HepG2 (cell line): ENCODE results near the gene CCDC57. TPM values are rescaled to one million over a fixed set of nuclear protein-coding genes. Genes with fewer than 3 reads are reported as not detected.

ENCODE experiments used
- ARID5B ChIP-seq: IDR thresholded peaks from 2 replicates; pipeline ENCODE4 v1.4.0; 2020; ENCODE audit warnings: mild to moderate bottlenecking, missing genetic modification reagents
- CBX1 ChIP-seq: IDR thresholded peaks from one replicate; pipeline ENCODE4 v1.6.1; 2016; ENCODE audit warnings: antibody characterized with exemption, low read depth
- CENPX ChIP-seq: sonication (generic); formaldehyde crosslinking; IDR thresholded peaks from 2 replicates; pipeline ENCODE4 v1.9.0; 2021; ENCODE audit warnings: mild to moderate bottlenecking, missing genetic modification reagents, moderate library complexity
- EED ChIP-seq: sonication (generic); formaldehyde crosslinking; IDR thresholded peaks from 2 replicates; pipeline ENCODE4 v1.5.0; 2020; ENCODE audit warnings: mild to moderate bottlenecking, missing genetic modification reagents
- FOXM1 ChIP-seq: sonication (generic); formaldehyde crosslinking; IDR thresholded peaks from 2 replicates; pipeline ENCODE4 v1.5.0; 2020; ENCODE audit warnings: missing genetic modification reagents
- GABPB1 ChIP-seq: IDR thresholded peaks from 2 replicates; pipeline ENCODE4 v1.6.1; 2016; ENCODE audit warnings: mild to moderate bottlenecking, missing genetic modification reagents, moderate library complexity, missing compliant biosample characterization
- JDP2 ChIP-seq: sonication (generic); formaldehyde crosslinking; IDR thresholded peaks from 2 replicates; pipeline ENCODE4 v1.8.1; 2022; ENCODE audit warnings: missing genetic modification reagents, borderline replicate concordance
- JUND ChIP-seq: sonication (generic); formaldehyde crosslinking; IDR thresholded peaks from 2 replicates; pipeline ENCODE4 v1.8.0; 2022; ENCODE audit warnings: mild to moderate bottlenecking, missing genetic modification reagents
- MED8 ChIP-seq: sonication (generic); formaldehyde crosslinking; IDR thresholded peaks from 2 replicates; pipeline ENCODE4 v1.8.1; 2023; ENCODE audit warnings: mild to moderate bottlenecking, missing genetic modification reagents; ENCODE audit not compliant: insufficient replicate concordance
- MIER2 ChIP-seq: IDR thresholded peaks from 2 replicates; pipeline ENCODE4 v1.6.1; 2016; ENCODE audit warnings: missing biosample characterization, missing genetic modification reagents
- NR2C2 ChIP-seq: sonication (generic); formaldehyde crosslinking; IDR thresholded peaks from 2 replicates; pipeline ENCODE4 v1.4.0; 2020; ENCODE audit warnings: missing genetic modification reagents, mild to moderate bottlenecking, moderate library complexity, borderline replicate concordance
- PAF1 ChIP-seq: IDR thresholded peaks from 2 replicates; pipeline ENCODE4 v1.6.1; 2016; ENCODE audit warnings: missing genetic modification reagents, missing compliant biosample characterization
- PHB2 ChIP-seq: fragments of 450-650 bp; IDR thresholded peaks from 2 replicates; pipeline ENCODE4 v1.6.1; 2018; ENCODE audit not compliant: partially characterized antibody
- RAD51 ChIP-seq: fragments of 450-650 bp; IDR thresholded peaks from 2 replicates; pipeline ENCODE4 v1.6.1; 2016; ENCODE audit warnings: borderline replicate concordance
- SALL2 ChIP-seq: sonication (generic); formaldehyde crosslinking; IDR thresholded peaks from 2 replicates; pipeline ENCODE4 v1.8.1; 2023; ENCODE audit warnings: mild to moderate bottlenecking, missing genetic modification reagents, inconsistent platforms
- SMYD3 ChIP-seq: sonication (generic); formaldehyde crosslinking; IDR thresholded peaks from 2 replicates; pipeline ENCODE4 v1.8.1; 2023; ENCODE audit warnings: mild to moderate bottlenecking, missing genetic modification reagents
- ZMYM4 ChIP-seq: sonication (generic); formaldehyde crosslinking; IDR thresholded peaks from 2 replicates; pipeline ENCODE4 v1.8.1; 2023; ENCODE audit warnings: mild to moderate bottlenecking, missing genetic modification reagents
- ZNF713 ChIP-seq: sonication (generic); formaldehyde crosslinking; IDR thresholded peaks from 2 replicates; pipeline ENCODE4 v1.4.0; 2020; ENCODE audit warnings: mild to moderate bottlenecking, missing genetic modification reagents
- ZNF740 ChIP-seq: sonication (generic); formaldehyde crosslinking; IDR thresholded peaks from 2 replicates; pipeline ENCODE4 v1.4.0; 2020; ENCODE audit warnings: missing genetic modification reagents
- polyA plus RNA-seq, 8 experiments: library from polyadenylated mRNA; depleted of rRNA in 3 of 8; stranded (reverse) in 7 of 8; unstranded in 1 of 8; fragments of >200 nt; fragmentation: Illumina TruSeq in 4 of 8; extraction: Trizol in 4 of 8; gene quantifications; 2 replicates each; pipeline versions ENCODE4 v1.2.1 to v1.2.3, GENCODE V29; 2011 to 2016; ENCODE audit warnings: low read depth in 4 of 8, missing spikeins in 1 of 8, mixed read lengths in 1 of 8; ENCODE audit not compliant: insufficient read depth in 1 of 8
- total RNA-seq, 5 experiments: library from RNA; depleted of rRNA; stranded (reverse); fragments of >200 nt; fragmentation: Illumina TruSeq; extraction: Trizol; gene quantifications; 2 replicates each; pipeline ENCODE4 v1.2.3, GENCODE V29; 2016; ENCODE audit warnings: low read depth in 1 of 5
- TF ChIP-seq, protein P1 (sequence below): sonication (generic); formaldehyde crosslinking; IDR thresholded peaks from 2 replicates; pipeline ENCODE4 v1.5.0; 2020; ENCODE audit warnings: mild to moderate bottlenecking, missing genetic modification reagents, moderate library complexity
- TF ChIP-seq, protein P2 (sequence below): sonication (generic); formaldehyde crosslinking; IDR thresholded peaks from 2 replicates; pipeline ENCODE4 v1.8.1; 2022; ENCODE audit warnings: low read depth, mild to moderate bottlenecking, missing genetic modification reagents
- TF ChIP-seq, protein P3 (sequence below): IDR thresholded peaks from 2 replicates; pipeline ENCODE4 v1.6.1; 2012; ENCODE audit warnings: inconsistent platforms

CCDC57 gene
- total and polyA plus RNA-seq, 2 of the 13 experiments (the other 11 are each of a cell fraction or from before 2014, with no cell fraction given), result 59.3 to 59.9 TPM

- TF ChIP-seq SALL2 (CRISPR knock-in tag), result no peak; the same call in 1 of the 2 replicates
- TF ChIP-seq FOXM1 (CRISPR knock-in tag), result no peak
- TF ChIP-seq MIER2 (CRISPR knock-in tag), result peak; percentile 65; the same call in 1 of the 2 replicates
- peak; percentile 98 for TF ChIP-seq PAF1 (CRISPR knock-in tag)
- 0 out of 2 replicates have a peak, but pooled peaks have one; percentile 13 for TF ChIP-seq NR2C2 (CRISPR knock-in tag)
- TF ChIP-seq SMYD3 (CRISPR knock-in tag), result no peak
- TF ChIP-seq RAD51, result no peak
- TF ChIP-seq MED8 (CRISPR knock-in tag), result peak; percentile 83
- no peak for TF ChIP-seq ARID5B (CRISPR knock-in tag)
- no peak for TF ChIP-seq CBX1
- TF ChIP-seq, protein P1, sequence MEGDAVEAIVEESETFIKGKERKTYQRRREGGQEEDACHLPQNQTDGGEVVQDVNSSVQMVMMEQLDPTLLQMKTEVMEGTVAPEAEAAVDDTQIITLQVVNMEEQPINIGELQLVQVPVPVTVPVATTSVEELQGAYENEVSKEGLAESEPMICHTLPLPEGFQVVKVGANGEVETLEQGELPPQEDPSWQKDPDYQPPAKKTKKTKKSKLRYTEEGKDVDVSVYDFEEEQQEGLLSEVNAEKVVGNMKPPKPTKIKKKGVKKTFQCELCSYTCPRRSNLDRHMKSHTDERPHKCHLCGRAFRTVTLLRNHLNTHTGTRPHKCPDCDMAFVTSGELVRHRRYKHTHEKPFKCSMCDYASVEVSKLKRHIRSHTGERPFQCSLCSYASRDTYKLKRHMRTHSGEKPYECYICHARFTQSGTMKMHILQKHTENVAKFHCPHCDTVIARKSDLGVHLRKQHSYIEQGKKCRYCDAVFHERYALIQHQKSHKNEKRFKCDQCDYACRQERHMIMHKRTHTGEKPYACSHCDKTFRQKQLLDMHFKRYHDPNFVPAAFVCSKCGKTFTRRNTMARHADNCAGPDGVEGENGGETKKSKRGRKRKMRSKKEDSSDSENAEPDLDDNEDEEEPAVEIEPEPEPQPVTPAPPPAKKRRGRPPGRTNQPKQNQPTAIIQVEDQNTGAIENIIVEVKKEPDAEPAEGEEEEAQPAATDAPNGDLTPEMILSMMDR, result peak; percentile 15; the same call in 1 of the 2 replicates
- TF ChIP-seq PHB2, result no peak
- no peak for TF ChIP-seq CENPX (CRISPR knock-in tag)
- TF ChIP-seq JDP2 (CRISPR knock-in tag), result no peak; the same call in 1 of the 2 replicates
- TF ChIP-seq, protein P2, sequence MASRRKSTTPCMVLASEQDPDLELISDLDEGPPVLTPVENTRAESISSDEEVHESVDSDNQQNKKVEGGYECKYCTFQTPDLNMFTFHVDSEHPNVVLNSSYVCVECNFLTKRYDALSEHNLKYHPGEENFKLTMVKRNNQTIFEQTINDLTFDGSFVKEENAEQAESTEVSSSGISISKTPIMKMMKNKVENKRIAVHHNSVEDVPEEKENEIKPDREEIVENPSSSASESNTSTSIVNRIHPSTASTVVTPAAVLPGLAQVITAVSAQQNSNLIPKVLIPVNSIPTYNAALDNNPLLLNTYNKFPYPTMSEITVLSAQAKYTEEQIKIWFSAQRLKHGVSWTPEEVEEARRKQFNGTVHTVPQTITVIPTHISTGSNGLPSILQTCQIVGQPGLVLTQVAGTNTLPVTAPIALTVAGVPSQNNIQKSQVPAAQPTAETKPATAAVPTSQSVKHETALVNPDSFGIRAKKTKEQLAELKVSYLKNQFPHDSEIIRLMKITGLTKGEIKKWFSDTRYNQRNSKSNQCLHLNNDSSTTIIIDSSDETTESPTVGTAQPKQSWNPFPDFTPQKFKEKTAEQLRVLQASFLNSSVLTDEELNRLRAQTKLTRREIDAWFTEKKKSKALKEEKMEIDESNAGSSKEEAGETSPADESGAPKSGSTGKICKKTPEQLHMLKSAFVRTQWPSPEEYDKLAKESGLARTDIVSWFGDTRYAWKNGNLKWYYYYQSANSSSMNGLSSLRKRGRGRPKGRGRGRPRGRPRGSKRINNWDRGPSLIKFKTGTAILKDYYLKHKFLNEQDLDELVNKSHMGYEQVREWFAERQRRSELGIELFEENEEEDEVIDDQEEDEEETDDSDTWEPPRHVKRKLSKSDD (CRISPR knock-in tag), result no peak; the same call in 1 of the 2 replicates
- peak; percentile 71; the same call in 1 of the 2 replicates for TF ChIP-seq ZNF740
- peak; percentile 24 for TF ChIP-seq JUND (CRISPR knock-in tag)
- TF ChIP-seq, protein P3, sequence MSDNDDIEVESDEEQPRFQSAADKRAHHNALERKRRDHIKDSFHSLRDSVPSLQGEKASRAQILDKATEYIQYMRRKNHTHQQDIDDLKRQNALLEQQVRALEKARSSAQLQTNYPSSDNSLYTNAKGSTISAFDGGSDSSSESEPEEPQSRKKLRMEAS, result no peak
- no peak for TF ChIP-seq ZNF713 (CRISPR knock-in tag)
- TF ChIP-seq ZMYM4 (CRISPR knock-in tag), result no peak; the same call in 1 of the 2 replicates
- peak; percentile 72; the same call in 1 of the 2 replicates for TF ChIP-seq GABPB1 (CRISPR knock-in tag)
- TF ChIP-seq EED (CRISPR knock-in tag), result no peak
These were observed 28.7 kb upstream of the CCDC57 start (continued) for GRCh38 chr17:82241183-82241925.
